KG1 (cell line): ENCODE results near the gene FCER1G.

ENCODE experiments used
- DNase-seq: peaks from one replicate; lab custom pipeline; 2025; lab: John Stamatoyannopoulos, UW

FCER1G gene

DNA sequence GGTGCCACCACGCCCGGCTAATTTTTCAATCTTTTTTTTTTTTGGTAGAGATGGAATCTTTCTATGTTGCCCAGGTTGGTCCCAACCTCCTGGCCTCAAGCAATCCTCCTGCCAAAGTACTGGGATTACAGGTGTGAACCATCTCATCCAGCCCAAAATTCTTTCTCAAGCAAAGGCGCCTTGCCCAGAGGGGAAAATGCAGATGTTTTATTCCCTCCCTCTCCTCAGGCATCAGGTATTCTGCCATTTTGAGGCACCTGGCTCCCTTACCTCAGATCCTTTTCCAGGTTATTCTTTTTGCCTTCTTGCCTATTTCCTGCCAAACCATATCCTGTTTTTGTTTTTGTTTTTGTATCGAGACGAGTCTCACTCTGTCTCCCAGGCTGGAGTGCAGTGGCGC, 26.7 kb upstream of the FCER1G start:
- DNase-seq, result no peak

DNA sequence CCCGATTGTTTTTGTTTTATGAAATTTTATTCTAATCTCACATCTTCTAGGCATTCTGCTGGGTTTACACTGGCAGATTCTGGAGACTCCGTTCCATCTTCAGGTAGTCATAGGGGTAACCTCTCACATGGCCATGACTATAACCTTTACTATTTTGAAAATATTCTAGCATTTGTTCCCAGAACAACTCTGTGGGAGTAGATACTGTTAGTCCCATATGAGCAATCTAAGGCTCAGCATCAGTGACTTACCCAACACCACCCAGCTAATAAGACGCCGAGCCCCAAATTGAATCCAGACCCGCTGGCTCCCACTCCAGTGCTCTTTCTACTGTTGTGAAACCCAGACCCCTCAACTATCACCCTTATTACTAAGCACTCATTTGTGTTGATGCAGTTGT, 26.1 kb upstream of the FCER1G start:
- DNase-seq, result no peak

DNA sequence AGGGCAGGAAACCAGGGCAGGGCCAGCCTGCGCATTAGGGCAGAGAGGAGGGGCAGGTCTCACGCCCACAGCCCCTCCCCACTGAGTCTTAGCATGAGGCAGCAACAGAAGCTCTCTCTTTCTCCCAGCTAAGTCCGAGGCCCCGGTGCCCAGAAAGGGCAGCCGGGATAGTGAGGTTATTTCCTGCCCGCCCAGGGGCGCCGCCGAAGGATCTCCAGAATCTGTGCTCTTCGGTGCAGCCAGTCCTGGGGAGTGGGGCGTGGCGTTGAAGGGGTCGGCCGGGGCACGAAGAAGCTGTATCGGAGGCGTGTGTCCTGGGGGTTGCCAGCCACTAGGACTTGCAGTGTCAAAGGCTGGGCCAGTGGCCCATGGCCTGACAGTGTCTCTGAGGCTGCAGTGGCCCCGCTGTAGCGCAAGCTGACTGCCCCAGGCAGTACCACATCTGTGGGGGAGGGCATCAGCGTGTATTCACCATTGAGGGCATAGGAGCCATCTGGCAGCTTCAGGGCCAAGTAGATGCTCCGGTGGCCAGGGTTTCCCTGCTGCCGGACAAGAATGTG, 24.1 kb upstream of the FCER1G start:
- no peak for DNase-seq

DNA sequence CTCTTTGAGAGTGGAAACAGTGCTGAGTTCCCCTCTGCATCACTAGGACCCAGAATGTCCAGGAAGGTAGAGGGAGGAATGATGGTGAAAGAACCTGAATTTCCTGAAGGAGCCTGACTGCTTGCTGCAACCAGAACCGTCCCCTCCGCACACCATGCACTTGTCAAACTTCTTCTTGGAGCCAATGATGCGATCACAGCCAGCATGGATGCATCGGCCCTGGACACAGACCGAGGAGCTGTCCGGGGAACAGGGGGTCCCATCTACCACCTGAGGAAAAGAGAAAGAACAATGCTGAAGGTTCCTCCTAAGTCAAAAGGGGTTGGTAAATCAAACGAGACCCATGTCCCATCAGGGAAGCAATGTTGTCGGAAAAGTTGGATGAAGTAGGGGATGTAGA, 23.1 kb upstream of the FCER1G start:
- no peak for DNase-seq

DNA sequence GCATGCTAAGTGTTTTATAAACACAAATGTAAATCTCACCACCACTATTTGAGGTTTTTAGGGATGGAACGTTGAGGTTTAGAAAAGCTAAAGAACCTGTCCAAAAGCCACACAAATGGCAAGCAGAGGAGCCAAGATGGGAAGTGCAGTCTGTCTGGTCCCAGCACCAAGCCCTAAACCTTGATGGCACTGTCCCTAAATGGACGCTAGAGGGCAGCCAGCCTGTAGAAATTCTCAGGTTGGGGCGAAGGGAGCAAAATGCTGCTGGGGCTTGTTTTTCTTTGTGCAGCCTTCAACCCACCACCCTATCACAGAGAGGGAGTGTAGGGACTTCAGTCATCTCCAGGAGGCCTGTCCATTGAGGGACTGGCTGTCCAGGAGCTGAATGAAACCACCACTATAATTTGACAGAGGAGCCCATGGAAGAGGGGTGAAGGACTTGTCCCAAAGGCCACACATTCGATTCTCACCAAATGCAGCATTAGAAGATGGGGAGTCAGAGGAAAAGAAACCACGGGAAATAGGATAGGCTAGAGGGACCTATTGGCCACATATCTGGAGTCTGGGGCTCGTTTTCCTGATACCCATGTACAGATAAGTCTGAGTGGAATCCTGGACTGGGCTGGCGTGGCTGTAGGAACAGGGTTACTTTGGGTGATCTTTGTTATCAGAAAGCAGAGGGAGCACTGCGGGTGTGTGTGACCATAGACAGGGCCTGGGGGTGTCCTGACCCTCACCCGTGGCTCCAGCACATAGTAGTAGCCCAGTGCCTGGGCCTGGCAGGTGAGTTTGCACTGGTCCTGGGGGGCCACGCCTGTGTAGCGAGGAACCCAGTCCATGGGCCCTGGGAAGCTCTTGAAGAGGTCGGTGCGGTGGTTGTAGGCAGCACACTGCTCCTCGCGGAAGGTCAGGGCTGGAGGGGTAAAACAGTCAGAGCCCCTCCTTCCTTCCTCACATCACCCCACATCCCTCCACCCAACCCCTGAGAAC, 22.3 kb upstream of the FCER1G start:
- peak; percentile 54 for DNase-seq

DNA sequence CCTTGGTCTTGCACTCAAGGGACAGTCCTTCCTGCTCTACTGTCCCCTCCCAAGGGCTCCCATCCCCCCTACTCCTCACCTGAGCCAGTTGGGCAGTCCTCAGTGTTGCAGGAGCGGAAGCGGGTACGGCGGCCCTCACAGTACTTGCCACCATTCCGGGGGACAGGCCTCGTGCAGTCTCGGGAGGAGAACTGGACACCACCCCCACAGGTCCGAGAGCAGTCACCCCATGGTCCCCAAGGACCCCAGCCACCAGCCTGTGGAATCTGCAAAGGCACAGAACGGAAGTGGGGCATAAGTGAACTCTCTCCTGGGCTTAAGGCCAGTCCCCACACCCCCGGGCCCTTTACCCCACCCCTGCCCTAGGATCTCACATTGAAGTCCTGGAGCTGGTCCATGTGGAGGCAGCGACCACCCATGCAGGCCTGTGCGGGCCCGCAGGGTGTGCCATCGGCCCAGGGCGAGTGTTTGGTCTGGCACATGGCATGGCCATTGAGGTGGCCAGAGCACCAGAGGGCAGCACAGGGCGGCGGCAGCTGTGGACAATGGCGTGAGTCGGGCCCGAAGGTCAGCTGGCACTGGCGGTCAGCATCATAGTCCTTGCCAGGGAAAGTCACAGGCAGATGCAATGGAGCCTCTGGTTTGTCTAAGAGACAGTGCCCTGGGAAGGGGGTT, 21.4 kb upstream of the FCER1G start:
- no peak for DNase-seq

DNA sequence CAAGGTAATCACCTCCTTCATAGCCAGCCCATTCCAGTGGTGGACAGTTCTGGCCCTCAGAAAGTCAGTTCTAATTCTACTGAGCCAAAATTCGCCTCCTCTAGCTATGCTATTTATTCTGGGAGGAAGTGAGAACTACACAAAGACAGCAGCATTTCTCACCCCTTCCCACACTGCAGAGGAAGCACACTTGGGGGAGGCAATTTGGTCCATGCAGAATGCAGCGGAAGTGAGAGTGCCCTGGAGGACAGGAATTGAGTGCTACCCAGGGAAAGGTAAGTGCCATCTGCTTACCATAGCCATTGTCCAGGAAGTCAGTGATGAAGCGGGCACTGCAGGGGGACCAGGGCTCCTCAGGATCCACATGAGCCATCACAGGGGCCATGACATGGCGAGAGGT, 19.9 kb upstream of the FCER1G start:
- no peak for DNase-seq

DNA sequence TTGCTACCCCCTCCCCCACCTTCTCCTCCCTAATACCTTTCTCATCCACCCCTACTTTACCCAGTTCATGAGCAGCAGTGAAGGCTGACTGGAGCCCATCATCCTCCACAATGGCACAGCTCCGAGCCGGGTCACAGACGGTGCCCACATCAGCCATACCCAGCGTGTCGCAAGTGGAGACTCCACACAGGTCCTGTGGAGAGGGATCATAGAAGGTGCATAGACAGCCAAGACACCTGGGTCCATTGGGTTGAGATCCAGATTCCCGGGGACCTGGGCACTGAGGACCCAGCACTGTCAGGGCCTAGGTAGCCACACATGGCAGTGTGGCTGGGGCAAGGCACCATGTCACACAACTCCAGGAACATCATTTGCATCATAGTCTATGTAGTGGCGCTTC, 19.0 kb upstream of the FCER1G start:
- no peak for DNase-seq

DNA sequence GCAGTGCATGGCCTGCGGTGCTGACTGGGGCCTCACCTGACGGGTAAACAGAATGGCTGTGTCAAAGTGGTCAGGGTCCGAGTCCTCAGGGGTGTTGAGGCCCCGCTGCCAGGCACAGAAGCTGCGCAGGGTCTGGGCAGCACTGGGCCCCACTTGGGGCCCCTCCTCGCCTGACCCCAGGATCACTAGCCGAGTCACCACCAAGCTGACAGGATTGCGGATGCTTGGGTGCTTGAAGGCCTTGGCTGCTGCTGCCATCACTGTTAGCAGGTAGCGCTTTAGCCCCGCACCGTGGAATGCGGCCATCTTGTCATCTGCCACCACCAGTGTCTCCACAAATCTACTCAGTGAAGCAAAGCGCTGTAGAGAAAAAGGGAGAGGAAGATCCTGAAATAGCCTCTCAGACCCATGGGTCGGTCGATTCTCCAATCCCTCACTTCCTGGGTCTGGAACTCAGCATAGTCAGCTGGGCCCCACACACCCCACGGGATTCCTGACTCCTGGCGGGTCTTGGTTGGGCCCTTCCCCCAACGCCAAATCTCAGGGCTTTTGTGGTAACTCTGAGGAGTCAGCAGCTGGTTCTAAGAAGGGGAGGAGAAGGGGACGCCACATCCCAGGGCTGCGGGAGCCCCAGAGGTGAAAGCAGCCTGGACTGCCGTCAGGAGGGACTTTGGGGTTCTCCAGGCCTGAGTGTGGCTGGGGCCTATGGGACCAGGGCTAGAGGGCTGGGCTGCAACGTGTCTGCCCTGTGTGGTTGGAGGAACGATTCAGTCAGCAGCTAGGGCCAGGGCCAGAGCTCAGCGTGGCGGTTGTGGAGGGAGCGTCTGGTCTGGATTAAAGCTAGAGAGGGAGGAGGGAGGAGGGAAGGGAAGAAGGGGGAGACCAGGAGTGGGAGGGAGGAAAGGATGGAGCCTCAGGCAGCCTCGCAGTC, 18.3 kb upstream of the FCER1G start:
- no peak for DNase-seq

DNA sequence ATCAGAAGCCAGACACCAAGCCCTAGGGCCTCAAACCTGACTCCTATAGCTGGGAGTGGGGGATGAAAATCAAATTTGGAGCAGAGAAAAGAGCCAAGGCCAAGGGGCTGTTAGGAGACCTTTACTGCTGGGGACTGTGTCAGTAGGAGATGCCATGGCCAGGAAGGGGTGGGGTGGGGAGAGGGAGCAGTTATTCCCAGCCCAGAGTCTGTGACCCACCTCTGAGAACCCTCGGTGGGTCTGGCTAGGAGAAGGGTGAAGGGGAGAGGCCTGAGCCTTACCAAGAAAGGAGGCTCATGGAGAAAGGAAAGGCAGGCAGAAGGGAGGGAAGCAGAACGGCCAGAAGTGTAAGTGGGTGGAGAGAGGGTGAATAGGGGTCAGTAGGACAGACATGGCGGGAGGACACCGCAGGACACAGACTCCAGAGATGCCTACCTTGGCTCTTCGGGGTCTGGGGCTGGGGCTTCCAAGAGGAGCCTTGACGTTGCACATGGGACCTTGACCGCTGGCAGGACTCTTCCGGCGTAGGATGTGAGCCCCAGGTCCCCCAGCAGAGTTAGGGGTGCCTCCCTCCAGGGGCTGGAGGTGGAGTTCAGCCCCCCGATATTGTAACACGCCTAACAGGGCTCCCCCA, 17.4 kb upstream of the FCER1G start:
- no peak for DNase-seq

DNA sequence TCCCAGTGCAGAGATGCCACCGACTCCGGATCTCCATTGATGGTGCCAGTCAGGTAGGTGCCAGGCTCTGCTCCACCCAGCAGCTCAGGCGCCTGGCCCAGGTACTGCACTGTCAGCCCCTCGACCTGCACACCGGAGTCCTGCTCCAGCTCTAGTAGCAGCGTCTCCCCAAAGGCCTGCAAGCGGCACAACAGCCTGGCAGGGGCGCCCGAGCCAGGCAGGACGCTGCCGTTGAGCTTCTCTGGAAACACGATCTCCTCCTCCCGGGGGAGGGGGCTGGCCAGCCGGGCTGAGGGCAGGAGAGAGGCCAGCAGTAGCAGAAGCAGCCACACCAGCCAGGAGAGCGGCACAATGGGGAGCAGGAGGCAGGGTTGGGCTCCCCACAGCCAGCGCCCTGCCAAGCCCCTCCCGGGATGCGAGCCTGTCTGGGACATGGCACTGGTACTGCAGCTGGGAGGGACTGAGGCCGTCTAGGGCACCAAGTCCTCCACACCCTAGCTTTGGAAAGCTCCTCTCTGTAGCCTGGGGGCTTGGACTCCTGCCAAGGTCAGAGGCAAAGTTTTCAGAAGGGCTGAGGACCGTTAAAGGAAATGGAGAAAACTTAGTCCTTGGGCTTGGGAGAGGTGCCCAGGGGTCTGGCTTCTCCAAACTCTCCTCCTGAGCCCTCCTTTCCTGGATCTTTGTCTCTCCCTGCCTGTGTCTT, 16.8 kb upstream of the FCER1G start:
- no peak for DNase-seq

DNA sequence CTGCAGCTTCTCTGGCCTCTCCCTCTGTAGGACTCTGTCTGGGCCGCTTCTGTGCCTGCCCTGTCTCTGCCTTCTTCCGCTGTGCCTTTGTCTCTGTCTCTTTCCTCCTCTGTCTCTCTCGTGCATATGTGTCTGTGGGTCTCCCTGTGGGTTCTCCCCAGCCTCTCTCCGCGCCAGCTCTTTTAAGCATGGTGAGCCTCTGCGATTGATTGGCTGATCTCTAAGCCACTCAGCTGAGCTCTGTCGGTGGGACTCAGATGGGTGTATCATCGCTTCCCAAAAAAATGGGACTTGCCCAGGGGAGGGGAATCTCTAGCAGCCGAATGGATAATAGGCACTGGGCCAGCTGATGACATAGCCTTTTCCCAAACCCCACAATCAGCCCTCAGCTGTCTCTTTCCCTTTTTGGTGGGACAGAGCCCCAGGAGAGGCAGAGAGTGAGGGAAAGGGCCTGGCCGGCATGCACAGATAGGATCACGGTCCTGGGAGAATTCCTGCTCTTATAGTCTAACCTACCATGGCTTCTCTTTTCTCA, 16.1 kb upstream of the FCER1G start, which contains the start of gene ADAMTS4:
TSS of gene ADAMTS4 (minus strand) at position 158 of the 535 bp plus-strand sequence. CDS start 427 bp downstream, outside the sequence.
- no peak for DNase-seq

DNA sequence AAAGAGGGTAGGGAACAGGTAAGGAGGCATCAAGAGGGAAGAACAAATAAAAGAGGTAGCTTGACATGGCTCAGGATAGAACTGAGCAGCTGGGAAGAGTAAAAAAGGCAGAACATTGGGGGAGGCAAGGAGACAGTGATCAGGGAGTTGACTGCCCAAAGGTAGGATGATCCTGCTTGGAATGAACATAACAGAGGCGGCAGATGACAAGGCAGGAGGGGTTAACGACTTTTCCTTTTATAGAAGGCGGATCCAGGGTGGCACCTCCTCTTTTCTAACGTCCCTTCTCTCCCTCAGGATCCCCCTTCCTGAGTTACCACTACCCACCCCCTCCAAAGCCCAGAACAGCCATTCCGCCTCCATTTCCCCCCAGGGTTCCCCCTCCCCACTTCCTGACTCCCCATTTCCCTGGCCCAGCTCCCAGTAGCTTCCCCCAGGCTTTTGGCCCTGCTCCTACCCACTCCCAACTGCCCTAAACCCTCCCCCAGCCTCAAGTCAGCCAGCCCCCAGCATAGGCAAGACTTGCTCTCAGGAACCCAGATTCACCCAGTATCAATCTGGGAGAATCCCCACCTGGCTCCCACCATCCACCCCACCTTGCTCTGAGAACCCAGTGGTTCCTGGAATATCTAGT, 15.5 kb upstream of the FCER1G start:
- DNase-seq, result no peak

DNA sequence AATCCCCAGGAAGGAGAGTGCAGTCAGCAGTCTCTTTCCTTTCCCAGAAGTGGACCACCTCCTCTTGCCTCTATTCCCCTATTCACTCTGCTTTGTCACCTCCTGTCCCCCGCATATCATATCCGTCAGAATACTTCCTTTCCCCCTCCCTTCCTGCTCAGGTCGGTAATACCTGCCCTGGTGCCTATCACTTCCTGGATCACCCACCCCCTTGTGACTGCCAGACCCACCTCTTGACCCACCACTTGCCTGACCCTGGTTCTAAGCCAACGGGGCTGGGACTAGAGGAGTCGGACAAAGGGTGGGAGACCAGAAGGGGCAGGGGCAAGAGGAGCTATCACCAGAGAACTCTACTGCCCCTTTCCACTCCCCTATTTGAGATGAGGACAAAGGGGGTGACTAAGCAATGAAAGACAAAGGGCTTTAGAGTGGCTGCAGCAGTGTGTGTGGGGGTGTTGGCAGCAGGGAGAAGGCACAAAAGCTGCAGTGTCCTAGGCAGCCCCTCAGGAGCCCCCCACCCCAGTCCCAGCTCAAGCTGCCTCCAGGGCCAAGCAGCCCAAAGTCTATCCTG, 14.6 kb upstream of the FCER1G start:
- peak; percentile 23 for DNase-seq

DNA sequence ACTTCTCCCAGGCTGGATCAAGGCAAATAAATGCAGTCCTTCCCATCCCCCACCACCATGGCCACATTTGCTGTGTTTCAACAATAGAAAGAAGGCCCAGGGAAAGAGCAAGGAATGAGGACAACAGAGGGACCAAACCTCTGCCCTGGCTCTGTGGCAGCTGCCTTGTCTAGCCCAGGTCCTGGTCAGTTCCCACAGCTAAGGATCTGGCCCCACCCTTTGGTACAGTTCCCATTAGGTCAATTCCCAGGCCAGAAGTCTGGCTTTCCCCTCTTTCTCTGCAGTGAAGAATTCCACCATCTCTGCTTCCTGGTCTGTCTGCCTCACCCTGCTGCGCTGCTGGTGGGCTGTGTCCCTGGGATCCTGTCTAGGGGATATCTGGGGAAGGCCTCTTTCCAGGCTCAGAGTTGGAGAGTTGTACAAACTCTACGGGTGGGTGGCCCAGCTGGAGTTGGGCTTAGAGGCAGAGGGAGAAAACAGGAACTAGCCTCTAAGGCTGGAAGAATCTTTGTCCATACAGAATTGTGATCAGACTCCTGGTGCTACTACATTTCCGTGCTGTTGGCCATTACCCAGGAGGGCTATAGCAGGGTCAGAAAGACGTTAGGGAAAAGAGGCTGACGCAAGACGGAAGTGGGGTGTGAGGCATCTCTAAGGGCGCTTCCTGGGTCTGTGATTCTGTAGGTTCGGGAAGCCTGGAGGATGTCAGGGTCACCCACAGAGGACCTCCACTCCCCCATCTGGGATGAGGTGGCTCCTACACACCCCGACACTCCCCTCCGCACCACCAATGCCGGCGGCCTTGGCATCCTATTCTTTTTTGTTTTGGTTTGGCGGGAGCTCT, 13.9 kb upstream of the FCER1G start:
- no peak for DNase-seq

DNA sequence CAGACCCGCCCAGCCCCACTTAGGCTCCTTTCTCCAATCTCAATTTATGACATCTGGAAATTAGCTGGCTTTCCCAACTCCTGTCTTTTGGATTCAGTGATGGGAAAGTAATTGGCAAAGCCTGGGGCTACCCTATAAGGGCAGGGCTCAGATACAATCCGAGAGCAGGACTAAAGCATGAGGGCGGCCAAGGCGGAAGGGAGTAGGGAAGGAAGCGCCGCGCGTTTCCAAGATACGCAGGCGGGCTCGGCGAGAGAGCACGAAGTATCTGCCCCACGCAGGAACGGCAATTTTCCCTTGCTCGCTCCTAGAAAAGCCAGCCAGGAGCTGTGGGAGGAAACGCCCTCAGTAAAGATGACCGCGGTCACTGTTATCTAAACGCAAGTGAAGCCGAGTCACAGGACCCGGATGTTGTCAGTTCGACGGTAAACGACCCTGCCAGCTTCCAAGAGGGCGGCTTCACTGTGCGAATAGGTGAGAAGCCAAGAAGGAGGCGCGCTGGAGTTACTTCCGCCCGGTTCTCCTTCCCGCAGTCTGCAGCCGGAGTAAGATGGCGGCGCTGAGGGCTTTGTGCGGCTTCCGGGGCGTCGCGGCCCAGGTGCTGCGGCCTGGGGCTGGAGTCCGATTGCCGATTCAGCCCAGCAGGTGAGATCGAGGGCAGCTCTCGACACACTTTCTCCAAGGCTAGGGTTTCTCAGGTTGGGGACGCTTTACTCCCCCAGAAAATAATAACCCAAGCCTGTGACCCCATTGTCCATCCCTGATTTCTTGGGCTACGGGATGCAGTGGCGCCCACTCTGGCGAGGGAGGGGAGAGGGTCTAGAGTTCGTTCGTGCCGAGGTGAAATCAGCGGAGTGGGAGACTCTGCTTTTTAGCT, 13.0 kb upstream of the FCER1G start, which contains the start of gene NDUFS2:
TSS of gene NDUFS2 (plus strand) at position 532 of the 877 bp plus-strand sequence. CDS start at position 551, 19 bp downstream.
- peak; percentile 96 for DNase-seq

DNA sequence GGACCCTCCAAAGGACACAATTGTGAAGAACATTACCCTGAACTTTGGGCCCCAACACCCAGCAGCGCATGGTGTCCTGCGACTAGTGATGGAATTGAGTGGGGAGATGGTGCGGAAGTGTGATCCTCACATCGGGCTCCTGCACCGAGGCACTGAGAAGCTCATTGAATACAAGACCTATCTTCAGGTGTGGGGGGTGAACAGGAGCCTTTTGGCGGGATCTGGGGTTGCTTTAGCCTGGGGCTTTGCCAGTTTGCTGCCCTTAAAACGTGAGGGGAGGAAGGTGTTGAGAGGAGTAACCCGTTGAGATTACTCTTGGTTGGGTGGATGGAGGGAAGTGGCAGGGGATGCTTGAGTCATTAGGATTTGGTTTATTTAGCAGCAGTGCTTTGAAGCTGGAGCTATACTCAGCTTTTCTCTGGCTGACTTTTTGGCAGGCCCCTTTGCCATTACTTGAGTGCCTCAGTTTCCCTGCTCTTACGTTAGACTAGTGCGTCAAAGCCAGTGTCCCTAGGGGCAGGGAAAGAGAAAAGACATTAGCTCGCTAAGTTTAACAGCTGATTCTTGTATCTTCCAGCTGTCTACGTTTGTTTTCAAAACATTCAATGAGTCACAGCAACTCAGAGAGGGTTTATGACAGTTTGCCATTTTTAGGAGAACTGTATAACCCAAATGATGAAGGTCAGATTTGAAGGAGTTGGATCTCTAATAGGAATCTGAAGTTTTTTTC, 8.5 kb upstream of the FCER1G start:
- no peak for DNase-seq
